Measurements from ENCODE around the gene OR52W1. TPM values are rescaled to one million over a fixed set of nuclear protein-coding genes. Genes with fewer than 3 reads are reported as not detected.

Gene OR52W1
- total RNA-seq, 1 experiment from 2014 or later: not detected

DNA sequence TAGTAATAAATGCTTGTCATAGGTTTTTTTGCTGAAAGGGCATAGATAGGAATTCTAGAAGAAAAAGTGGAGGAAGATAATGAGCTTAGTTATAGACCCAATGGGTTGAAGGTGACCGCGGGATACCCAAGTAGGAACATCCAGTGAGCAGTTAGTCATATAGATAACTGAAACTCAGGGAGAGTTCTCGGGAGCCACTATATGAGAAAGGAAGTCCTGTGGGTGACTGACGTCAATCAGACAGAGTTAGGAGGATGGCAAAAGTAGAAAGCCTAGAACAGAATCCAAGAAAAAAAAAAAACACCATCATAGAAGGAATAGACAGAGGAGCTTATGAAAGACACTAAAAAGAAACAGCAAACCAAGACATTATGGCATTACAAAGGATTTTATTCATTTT, 38.2 kb downstream of the OR52W1 start:
- Histone ChIP-seq H3K9ac (ENCODE audit: low read length) (no peak overlapping the region), H3K4me1 (ENCODE audit: control insufficient read depth in 1 of 2, insufficient read depth in 2 of 2, low read length in 2 of 2) (peaks cover 0 to 16% of the 10 kb centered on the region in 2 experiments; a peak in 2 of 4 replicates), H3K4me3 (replicated peaks in 1 of 2; ENCODE audit: low read depth in 1 of 2, low read length in 2 of 2) (no peak overlapping the region), H3K4me2 (ENCODE audit: low read length) (no peak overlapping the region), H3K79me2 (ENCODE audit: insufficient read depth, low read length) (peaks cover 21% of the 10 kb centered on the region), H4K20me1 (ENCODE audit: insufficient read depth) (no peaks in the 10 kb centered on the region), H3K36me3 (ENCODE audit: control insufficient read depth in 1 of 2, insufficient read depth in 2 of 2, low read length in 2 of 2) (no peaks in the 10 kb centered on the region), H3K9me3 (ENCODE audit: control insufficient read depth in 1 of 2, insufficient read depth in 1 of 2, low read depth in 1 of 2, low read length in 2 of 2) (no peaks in the 10 kb centered on the region), H3K9me2 (ENCODE audit: insufficient read depth) (peaks cover 6% of the 10 kb centered on the region; the same call in 1 of the 2 replicates), H3K27me3 (ENCODE audit: insufficient read depth, low read length) (no peaks in the 10 kb centered on the region), H2AFZ (ENCODE audit: low read depth, low read length, poor library complexity, severe bottlenecking) (no peak overlapping the region), H3K27ac (ENCODE audit: low read depth, low read length) (no peak overlapping the region)
- BruUV-seq (replicated peaks): no TSS peak
- DNase-seq (ENCODE audit: low read depth, low spot score) (no peak), ATAC-seq (no peak)
- CTCF ChIA-PET: interaction anchor here (2.7 kb wide), 1 partner anchor 14 kb away, joined by 11 read pairs; no protein-coding TSS in a partner anchor
- intact Hi-C loops (cut with micrococcal nuclease): no loop called here
- POLR2A ChIA-PET: no interaction called here
- TF ChIP-seq CEBPB (IDR thresholded peaks at IDR 0.05; ENCODE audit: low read depth) (no peak), RAD21 (IDR thresholded peaks at IDR 0.05; ENCODE audit: low read depth) (no peak)
- RAD21 ChIA-PET (ENCODE audit: low non-redundant PET in 1 of 2, low total read pairs in 2 of 2, uncharacterized antibody in 2 of 2, unreplicated experiment in 2 of 2): no interaction called here

GRCh38 chr11:6237761-6238302, 38.8 kb downstream of the OR52W1 start:
- no peak overlapping the region for H3K9ac ChIP-seq (ENCODE audit: low read length)
- H3K27ac ChIP-seq (ENCODE audit: low read depth, low read length): no peak overlapping the region
- H3K4me2 ChIP-seq (ENCODE audit: low read length): no peak overlapping the region
- ATAC-seq (no peak), DNase-seq (ENCODE audit: low read depth, low spot score) (no peak)
- H3K9me2 ChIP-seq (ENCODE audit: insufficient read depth): peaks cover 6% of the 10 kb centered on the region; the same call in 1 of the 2 replicates
- H4K20me1 ChIP-seq (ENCODE audit: insufficient read depth): no peaks in the 10 kb centered on the region
- no TSS peak for BruUV-seq (replicated peaks)
- no peak overlapping the region for H2AFZ ChIP-seq (ENCODE audit: low read depth, low read length, poor library complexity, severe bottlenecking)
- RAD21 ChIA-PET (ENCODE audit: low non-redundant PET in 1 of 2, low total read pairs in 2 of 2, uncharacterized antibody in 2 of 2, unreplicated experiment in 2 of 2): no interaction called here
- POLR2A ChIA-PET: no interaction called here
- TF ChIP-seq EGR1 (IDR thresholded peaks at IDR 0.05; ENCODE audit: low read depth) (no peak), ZNF274 (IDR thresholded peaks at IDR 0.05; ENCODE audit: low read depth, low read length) (no peak)
- no peaks in the 10 kb centered on the region for H3K27me3 ChIP-seq (ENCODE audit: insufficient read depth, low read length)
- CTCF ChIA-PET: interaction anchor here (2.7 kb wide), 1 partner anchor 14 kb away, joined by 11 read pairs; no protein-coding TSS in a partner anchor
- H3K9me3 ChIP-seq (ENCODE audit: control insufficient read depth in 1 of 2, insufficient read depth in 1 of 2, low read depth in 1 of 2, low read length in 2 of 2): no peaks in the 10 kb centered on the region
- H3K79me2 ChIP-seq (ENCODE audit: insufficient read depth, low read length): peaks cover 15% of the 10 kb centered on the region
- intact Hi-C loops (cut with micrococcal nuclease): no loop called here
- no peak overlapping the region for H3K4me3 ChIP-seq (replicated peaks in 1 of 2; ENCODE audit: low read depth in 1 of 2, low read length in 2 of 2)
- H3K36me3 ChIP-seq (ENCODE audit: control insufficient read depth in 1 of 2, insufficient read depth in 2 of 2, low read length in 2 of 2): no peaks in the 10 kb centered on the region
- peaks cover 0 to 16% of the 10 kb centered on the region in 2 experiments; a peak in 2 of 4 replicates for H3K4me1 ChIP-seq (ENCODE audit: control insufficient read depth in 1 of 2, insufficient read depth in 2 of 2, low read length in 2 of 2)

Data from HCT116 (cell line).